Brain microvascular endothelial cell (primary cell): Measurements from ENCODE around the gene CNN2.

ENCODE experiments used
- DNase-seq: peaks from one replicate; pipeline ENCODE4 v3.0.0-alpha.2; 2020
- H3K27ac ChIP-seq: fragments of 250-450 bp; sonication (Bioruptor Pico); 2 replicates; pipeline ENCODE4 v1.5.1; 2020; ENCODE audit warnings: mild to moderate bottlenecking, moderate library complexity
- H3K27me3 ChIP-seq: fragments of 250-450 bp; sonication (Bioruptor Pico); replicated peaks from 2 replicates; pipeline ENCODE4 v1.5.1; 2020; ENCODE audit warnings: mild to moderate bottlenecking
- H3K36me3 ChIP-seq: fragments of 250-450 bp; sonication (Bioruptor Pico); replicated peaks from 2 replicates; pipeline ENCODE4 v1.5.1; 2020; ENCODE audit warnings: mild to moderate bottlenecking
- H3K4me3 ChIP-seq: 2 replicates; pipeline ENCODE4 v1.5.1; 2011; ENCODE audit warnings: low read depth, mild to moderate bottlenecking, control low read depth, low read length, moderate library complexity
- in situ Hi-C: cut with HindIII; loops from 2 replicates; pipeline ENCODE4 v1.10.0; 2017; ENCODE audit warnings: low sequenced_read_pairs, low pct_ligation_motif_present
- TF ChIP-seq, protein P1 (sequence below): IDR thresholded peaks from 2 replicates; pipeline ENCODE4 v1.5.1; 2011; ENCODE audit warnings: low read depth, mild to moderate bottlenecking, moderate library complexity, low read length, control low read depth, inconsistent platforms; ENCODE audit errors: missing control alignments

The CNN2 gene

DNA sequence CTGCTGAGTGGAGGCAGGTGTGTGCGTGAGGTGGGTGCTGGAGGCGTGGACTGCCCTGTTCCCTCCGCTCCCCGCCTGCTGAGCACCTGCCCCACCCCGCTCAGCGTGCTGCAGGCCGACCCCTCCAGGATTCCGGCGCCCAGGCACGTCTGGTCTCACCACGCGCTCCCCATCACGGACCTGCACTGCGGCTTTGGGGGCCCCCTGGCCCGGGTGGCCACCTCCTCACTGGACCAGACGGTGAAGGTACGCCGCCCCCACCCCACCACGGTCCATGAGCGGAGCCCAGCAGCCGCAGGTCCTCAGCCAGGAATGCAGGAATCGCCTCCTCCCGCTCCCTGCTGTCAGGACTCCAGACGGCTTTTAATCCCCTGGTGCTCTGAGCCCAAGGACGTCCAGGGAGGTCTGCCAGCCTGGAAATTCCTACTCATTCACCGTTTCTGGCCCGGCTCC, 36.3 kb upstream of the CNN2 start:
- no peak for DNase-seq
- no peak overlapping the region for H3K4me3 ChIP-seq
- no peaks in the 10 kb centered on the region for H3K27me3 ChIP-seq
- TF ChIP-seq, protein P1, sequence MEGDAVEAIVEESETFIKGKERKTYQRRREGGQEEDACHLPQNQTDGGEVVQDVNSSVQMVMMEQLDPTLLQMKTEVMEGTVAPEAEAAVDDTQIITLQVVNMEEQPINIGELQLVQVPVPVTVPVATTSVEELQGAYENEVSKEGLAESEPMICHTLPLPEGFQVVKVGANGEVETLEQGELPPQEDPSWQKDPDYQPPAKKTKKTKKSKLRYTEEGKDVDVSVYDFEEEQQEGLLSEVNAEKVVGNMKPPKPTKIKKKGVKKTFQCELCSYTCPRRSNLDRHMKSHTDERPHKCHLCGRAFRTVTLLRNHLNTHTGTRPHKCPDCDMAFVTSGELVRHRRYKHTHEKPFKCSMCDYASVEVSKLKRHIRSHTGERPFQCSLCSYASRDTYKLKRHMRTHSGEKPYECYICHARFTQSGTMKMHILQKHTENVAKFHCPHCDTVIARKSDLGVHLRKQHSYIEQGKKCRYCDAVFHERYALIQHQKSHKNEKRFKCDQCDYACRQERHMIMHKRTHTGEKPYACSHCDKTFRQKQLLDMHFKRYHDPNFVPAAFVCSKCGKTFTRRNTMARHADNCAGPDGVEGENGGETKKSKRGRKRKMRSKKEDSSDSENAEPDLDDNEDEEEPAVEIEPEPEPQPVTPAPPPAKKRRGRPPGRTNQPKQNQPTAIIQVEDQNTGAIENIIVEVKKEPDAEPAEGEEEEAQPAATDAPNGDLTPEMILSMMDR = no peak
- in situ Hi-C loops = no loop called here
- H3K36me3 ChIP-seq = peaks cover 34% of the 10 kb centered on the region
- H3K27ac ChIP-seq = no peak overlapping the region

DNA sequence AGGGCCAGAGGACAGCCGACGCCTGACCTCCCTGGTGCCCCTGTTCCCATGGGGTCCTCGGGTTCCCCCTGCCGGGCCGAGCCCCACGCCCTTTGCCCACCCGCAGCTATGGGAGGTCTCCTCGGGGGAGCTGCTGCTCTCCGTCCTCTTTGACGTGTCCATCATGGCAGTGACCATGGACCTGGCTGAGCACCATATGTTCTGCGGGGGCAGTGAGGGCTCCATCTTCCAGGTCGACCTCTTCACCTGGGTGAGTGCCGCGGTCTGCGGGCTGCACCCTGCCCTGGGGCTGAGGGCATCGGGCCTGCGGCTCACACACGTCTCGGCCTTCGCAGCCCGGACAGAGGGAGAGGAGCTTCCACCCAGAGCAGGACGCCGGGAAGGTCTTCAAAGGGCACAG, 35.7 kb upstream of the CNN2 start:
- TF ChIP-seq, protein P1 = no peak
- Histone ChIP-seq H3K27me3 (no peaks in the 10 kb centered on the region), H3K36me3 (peaks cover 34% of the 10 kb centered on the region), H3K27ac (no peak overlapping the region), H3K4me3 (no peak overlapping the region)
- in situ Hi-C loops = no loop called here
- DNase-seq = no peak

DNA sequence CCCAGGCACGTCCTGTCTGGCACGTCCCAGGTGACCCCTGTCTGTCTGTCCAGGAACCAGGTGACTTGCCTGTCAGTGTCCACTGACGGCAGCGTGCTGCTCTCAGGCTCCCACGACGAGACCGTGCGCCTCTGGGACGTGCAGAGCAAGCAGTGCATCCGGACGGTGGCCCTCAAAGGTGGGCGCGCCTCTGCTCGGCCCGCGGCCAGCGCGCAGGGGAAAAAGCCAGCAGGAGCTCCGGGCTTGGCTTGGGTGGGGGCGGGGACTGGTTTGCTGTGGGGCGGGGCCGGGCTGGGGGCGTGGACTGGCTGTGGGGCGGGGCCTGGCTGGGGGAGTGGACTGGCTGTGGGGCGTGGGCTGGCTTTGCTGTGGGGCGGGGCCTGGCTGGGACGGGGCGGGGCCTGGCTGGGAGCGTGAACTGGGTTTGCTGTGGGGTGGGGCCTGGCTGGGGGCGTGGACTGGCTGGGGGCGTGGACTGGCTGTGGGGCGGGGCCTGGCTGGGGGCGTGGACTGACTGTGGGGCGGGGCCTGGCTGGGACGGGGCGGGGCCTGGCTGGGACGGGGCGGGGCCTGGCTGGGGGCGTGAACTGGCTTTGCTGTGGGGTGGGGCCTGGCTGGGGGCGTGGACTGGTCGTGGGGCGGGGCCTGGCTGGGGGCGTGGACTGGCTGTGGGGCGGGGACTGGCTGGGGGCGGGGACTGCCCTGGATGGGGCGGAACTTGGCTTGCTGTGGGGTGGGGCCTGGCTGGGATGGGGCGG, 35.1 kb upstream of the CNN2 start:
- in situ Hi-C loops = no loop called here

DNA sequence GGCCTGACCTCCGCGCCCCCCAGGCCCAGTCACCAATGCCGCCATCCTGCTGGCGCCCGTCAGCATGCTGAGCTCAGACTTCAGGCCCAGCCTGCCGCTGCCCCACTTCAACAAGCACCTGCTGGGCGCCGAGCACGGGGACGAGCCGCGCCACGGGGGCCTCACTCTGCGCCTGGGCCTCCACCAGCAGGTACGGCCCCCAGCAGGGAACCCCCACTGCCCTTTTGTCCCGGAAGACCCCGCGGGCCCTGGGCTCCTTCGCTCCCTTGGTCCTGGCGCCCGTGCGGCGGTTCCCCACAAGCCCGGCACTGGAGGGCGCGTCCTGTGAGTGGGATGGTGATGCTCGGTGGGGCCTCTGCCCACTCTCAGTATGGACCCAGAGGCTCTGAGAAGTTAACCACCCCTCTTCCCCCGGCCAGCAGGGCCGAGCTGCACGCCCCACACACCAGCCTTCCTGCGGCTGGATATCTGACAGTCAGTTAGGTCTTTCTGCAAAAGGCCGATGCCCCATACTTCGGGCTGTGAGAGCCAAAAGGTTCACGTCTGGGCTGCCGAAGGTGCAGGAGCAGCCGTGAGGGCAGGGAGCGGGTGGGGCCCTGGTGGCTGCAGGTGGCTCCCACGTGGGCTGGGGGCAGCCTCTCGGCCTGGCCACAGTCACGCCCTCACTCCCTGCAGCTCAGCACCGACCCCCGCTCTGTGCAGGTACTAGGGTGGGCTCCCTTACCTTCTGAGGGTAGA, 34.3 kb upstream of the CNN2 start:
- H3K27ac ChIP-seq = no peak overlapping the region
- peaks cover 13% of the 10 kb centered on the region for H3K27me3 ChIP-seq
- H3K36me3 ChIP-seq = peaks cover 31% of the 10 kb centered on the region
- H3K4me3 ChIP-seq = no peak overlapping the region
- TF ChIP-seq, protein P1 = no peak
- no peak for DNase-seq
- in situ Hi-C loops = no loop called here

More for the DNA sequence above, 35.1 kb upstream of the CNN2 start:
- peak; percentile 22 for DNase-seq
- TF ChIP-seq, protein P1 = no peak
- H3K36me3 ChIP-seq = peaks cover 31% of the 10 kb centered on the region
- H3K4me3 ChIP-seq = no peak overlapping the region
- peaks cover 5% of the 10 kb centered on the region for H3K27me3 ChIP-seq
- H3K27ac ChIP-seq = no peak overlapping the region

DNA sequence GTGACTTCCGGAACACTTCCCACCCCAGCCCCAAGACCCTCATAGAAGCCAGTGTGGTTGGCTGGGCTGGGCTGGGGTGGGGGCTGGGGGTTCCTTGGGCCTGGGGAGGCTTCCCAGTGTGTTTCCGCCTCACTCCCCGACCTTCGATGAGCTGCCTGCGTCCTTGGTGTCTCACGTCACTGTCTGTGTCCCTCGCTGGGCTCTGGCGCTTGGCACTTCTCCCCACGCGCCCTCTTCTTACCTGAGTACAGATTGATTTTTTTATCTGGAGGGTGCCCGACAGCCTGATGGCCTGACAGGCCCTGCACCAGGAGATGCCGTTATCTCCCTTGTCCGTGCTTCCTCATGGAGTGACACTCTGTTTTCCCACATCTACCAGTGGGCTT, 33.7 kb upstream of the CNN2 start:
- no peak for DNase-seq
- TF ChIP-seq, protein P1 = no peak
- no peak overlapping the region for H3K27ac ChIP-seq
- no peak overlapping the region for H3K4me3 ChIP-seq
- in situ Hi-C loops = no loop called here
- peaks cover 31% of the 10 kb centered on the region for H3K36me3 ChIP-seq
- H3K27me3 ChIP-seq = peaks cover 16% of the 10 kb centered on the region
